CD14-positive monocyte (primary cell): ENCODE data around the gene ARV1. TPM values are rescaled to one million over a fixed set of nuclear protein-coding genes. Genes with fewer than 3 reads are reported as not detected.
"Not testable (repeated sequence)": the region's sequence is repeated elsewhere in the genome, so short reads cannot be mapped to it uniquely, and the experiment has no call there.

Experiments used
- DNase-seq, 3 donors: peaks; one replicate each; pipeline ENCODE4 v3.0.0-alpha.2; 2011 to 2022
- H2AFZ ChIP-seq: 2 replicates; pipeline ENCODE4 v1.6.0; 2012; ENCODE audit warnings: mild to moderate bottlenecking, low read depth, low read length, inconsistent platforms; ENCODE audit not compliant: insufficient read depth, poor library complexity, severe bottlenecking
- H3K27ac ChIP-seq, 2 donors: 1 replicate in 1 of 2; 2 replicates in 1 of 2; pipeline ENCODE4 v1.5.1; 2012 to 2013; ENCODE audit warnings: low read length in 2 of 2, control low read depth in 1 of 2, inconsistent platforms in 1 of 2, low read depth in 1 of 2, mild to moderate bottlenecking in 1 of 2
- H3K27me3 ChIP-seq, 2 donors: one replicate each; pipeline versions ENCODE4 v1.6.0 to v1.6.1; 2011 to 2013; ENCODE audit warnings: low read length in 2 of 2; ENCODE audit not compliant: control insufficient read depth in 2 of 2, insufficient read depth in 2 of 2
- H3K36me3 ChIP-seq, 2 donors: replicated peaks in 1 of 2; 1 replicate in 1 of 2; 2 replicates in 1 of 2; pipeline versions ENCODE4 v1.5.1 to v1.6.1; 2012 to 2013; ENCODE audit warnings: low read length in 2 of 2, control low read depth in 1 of 2, inconsistent platforms in 1 of 2, mild to moderate bottlenecking in 1 of 2; ENCODE audit not compliant: insufficient read depth in 2 of 2, control insufficient read depth in 1 of 2
- H3K4me1 ChIP-seq, 2 donors: 1 replicate in 1 of 2; 2 replicates in 1 of 2; pipeline versions ENCODE4 v1.5.1 to v1.6.1; 2012 to 2013; ENCODE audit warnings: low read length in 2 of 2, control low read depth in 1 of 2, inconsistent platforms in 1 of 2, mild to moderate bottlenecking in 1 of 2, moderate library complexity in 1 of 2; ENCODE audit not compliant: insufficient read depth in 2 of 2, control insufficient read depth in 1 of 2
- H3K4me2 ChIP-seq: replicated peaks from 2 replicates; pipeline ENCODE3; 2012; ENCODE audit warnings: low read length, moderate library complexity, mild to moderate bottlenecking; ENCODE audit not compliant: poor library complexity, severe bottlenecking; ENCODE audit errors: extremely low read depth
- H3K4me3 ChIP-seq, 3 experiments: fragments of 200-600 bp in 1 of 3; sonication (generic) in 1 of 3; replicated peaks in 1 of 3; 1 replicate in 2 of 3; 2 replicates in 1 of 3; pipeline ENCODE4 v1.5.1; 2011 to 2013; ENCODE audit warnings: low read length in 3 of 3, mild to moderate bottlenecking in 3 of 3, control low read depth in 2 of 3, low read depth in 2 of 3, inconsistent platforms in 1 of 3, moderate library complexity in 1 of 3
- H3K79me2 ChIP-seq: 2 replicates; pipeline ENCODE4 v1.6.0; 2012; ENCODE audit warnings: mild to moderate bottlenecking, control low read depth, inconsistent platforms, low read length, moderate library complexity; ENCODE audit not compliant: insufficient read depth
- H3K9ac ChIP-seq: 2 replicates; pipeline ENCODE4 v1.6.0; 2017; ENCODE audit warnings: low read length, mild to moderate bottlenecking; ENCODE audit not compliant: insufficient read depth, poor library complexity, severe bottlenecking
- H3K9me3 ChIP-seq, 2 donors: replicated peaks in 1 of 2; 1 replicate in 1 of 2; 2 replicates in 1 of 2; pipeline versions ENCODE4 v1.5.1 to v1.6.1; 2012 to 2013; ENCODE audit warnings: low read length in 2 of 2, control low read depth in 1 of 2; ENCODE audit not compliant: control insufficient read depth in 1 of 2, insufficient read depth in 1 of 2
- H4K20me1 ChIP-seq: 2 replicates; pipeline ENCODE4 v1.6.0; 2012; ENCODE audit warnings: mild to moderate bottlenecking, low read length, control low read depth, moderate library complexity; ENCODE audit not compliant: insufficient read depth
- H3K27ac Mint-ChIP-seq, 7 donors: one replicate each; pipeline ENCODE4 v1.8.0; 2020; ENCODE audit warnings: mild to moderate bottlenecking in 7 of 7, mixed read lengths in 7 of 7, moderate library complexity in 6 of 7, inconsistent platforms in 2 of 7
- H3K27me3 Mint-ChIP-seq, 3 donors: one replicate each; pipeline ENCODE4 v1.8.0; 2021 to 2022; ENCODE audit warnings: low read depth in 3 of 3, mild to moderate bottlenecking in 3 of 3, mixed read lengths in 3 of 3, moderate library complexity in 3 of 3, inconsistent platforms in 1 of 3
- H3K36me3 Mint-ChIP-seq, 2 donors: one replicate each; pipeline ENCODE4 v1.8.0; 2020; ENCODE audit warnings: mixed read lengths in 2 of 2, inconsistent platforms in 1 of 2, mild to moderate bottlenecking in 1 of 2
- H3K4me1 Mint-ChIP-seq: one replicate; pipeline ENCODE4 v1.8.0; 2020; ENCODE audit warnings: mild to moderate bottlenecking, mixed read lengths
- H3K4me3 Mint-ChIP-seq, 2 donors: one replicate each; pipeline ENCODE4 v1.8.0; 2020; ENCODE audit warnings: mild to moderate bottlenecking in 2 of 2, mixed read lengths in 2 of 2, moderate library complexity in 1 of 2
- H3K9me3 Mint-ChIP-seq, 7 donors: one replicate each; pipeline ENCODE4 v1.8.0; 2020 to 2022; ENCODE audit warnings: mixed read lengths in 7 of 7, mild to moderate bottlenecking in 6 of 7, moderate library complexity in 6 of 7, inconsistent platforms in 2 of 7
- WGBS: methylation state at CpG from one replicate; pipeline ENCODE4 v1.1.5; 2013; ENCODE audit warnings: missing lambda C conversion rate; ENCODE audit not compliant: insufficient coverage; 5-methylcytosine and 5-hydroxymethylcytosine counted together
- intact Hi-C, 2 donors: fragments of 100-400 bp; cut with micrococcal nuclease; formaldehyde crosslinking; loops; one replicate each; pipeline versions ENCODE4 v1.15.0 to v1.15.1; 2023
- polyA plus RNA-seq, 3 donors: library from polyadenylated mRNA; depleted of rRNA in 1 of 3; unstranded in 2 of 3; stranded (reverse) in 1 of 3; fragments of 300-500 nt in 2 of 3; fragments of >200 nt in 1 of 3; fragmentation: Illumina TruSeq in 2 of 3; gene quantifications; 1 replicate in 2 of 3; 2 replicates in 1 of 3; pipeline ENCODE4 v1.2.3, GENCODE V29; 2012 to 2021
- TF ChIP-seq, protein P1 (sequence below): fragments of 200-600 bp; IDR thresholded peaks from one replicate; pipeline ENCODE4 v1.8.0; 2022; ENCODE audit warnings: antibody characterized with exemption, mild to moderate bottlenecking

Gene ARV1
- polyA plus RNA-seq, 3 donors = 7.7 to 19.2 (median 15.0) TPM

DNA sequence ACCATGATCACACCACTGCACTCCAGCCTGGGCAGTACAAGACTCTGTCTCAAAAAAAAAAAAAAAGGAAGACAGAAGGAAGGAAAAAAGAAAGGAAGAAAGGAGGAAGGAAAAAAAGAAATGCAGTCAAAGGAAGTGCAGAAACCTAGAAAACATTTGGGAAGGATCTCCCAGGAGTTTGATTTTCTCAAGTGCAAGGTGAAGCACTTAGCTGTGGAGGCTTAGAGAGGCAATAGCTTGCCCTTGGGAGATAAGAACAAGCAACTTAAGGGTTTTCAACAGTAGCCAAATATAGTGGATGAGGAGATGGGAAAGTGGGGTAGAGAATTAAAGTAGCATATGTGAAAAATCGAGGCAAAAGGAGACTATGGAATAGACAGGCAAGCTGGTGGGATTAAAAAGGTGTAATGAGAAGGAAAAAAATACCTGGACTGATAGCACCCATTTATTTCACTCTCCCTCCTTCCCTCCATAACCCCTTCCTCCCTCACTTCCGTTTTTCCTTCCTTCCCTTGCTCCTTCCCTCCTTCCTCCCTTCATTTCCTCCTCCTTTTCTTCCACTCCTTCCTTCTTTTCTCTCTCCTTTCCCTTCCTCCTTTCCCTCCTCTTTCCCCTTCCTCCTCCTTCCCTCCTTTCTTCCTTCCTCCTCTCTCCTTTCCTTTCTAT lies 68.0 kb downstream of the ARV1 start:
- Mint-ChIP-seq H3K9me3 (peaks cover 13 to 34% (median 24%) of the 10 kb centered on the region in 7 donors), H3K4me1 (peaks cover 6% of the 10 kb centered on the region), H3K36me3 (peaks cover 0 to 2% of the 10 kb centered on the region in 2 donors), H3K27me3 (peaks cover 18 to 31% (median 21%) of the 10 kb centered on the region in 3 donors), H3K27ac (no peak overlapping the region), H3K4me3 (no peak overlapping the region)
- peaks cover 0 to 10% of the 10 kb centered on the region in 2 donors for H3K27me3 ChIP-seq
- H3K36me3 ChIP-seq = no peaks in the 10 kb centered on the region
- no peak overlapping the region for H2AFZ ChIP-seq
- peaks cover 11 to 18% of the 10 kb centered on the region in 2 donors for H3K9me3 ChIP-seq
- DNase-seq = no peak
- H3K27ac ChIP-seq = no peak overlapping the region
- no peak overlapping the region for H3K9ac ChIP-seq
- TF ChIP-seq, protein P1, sequence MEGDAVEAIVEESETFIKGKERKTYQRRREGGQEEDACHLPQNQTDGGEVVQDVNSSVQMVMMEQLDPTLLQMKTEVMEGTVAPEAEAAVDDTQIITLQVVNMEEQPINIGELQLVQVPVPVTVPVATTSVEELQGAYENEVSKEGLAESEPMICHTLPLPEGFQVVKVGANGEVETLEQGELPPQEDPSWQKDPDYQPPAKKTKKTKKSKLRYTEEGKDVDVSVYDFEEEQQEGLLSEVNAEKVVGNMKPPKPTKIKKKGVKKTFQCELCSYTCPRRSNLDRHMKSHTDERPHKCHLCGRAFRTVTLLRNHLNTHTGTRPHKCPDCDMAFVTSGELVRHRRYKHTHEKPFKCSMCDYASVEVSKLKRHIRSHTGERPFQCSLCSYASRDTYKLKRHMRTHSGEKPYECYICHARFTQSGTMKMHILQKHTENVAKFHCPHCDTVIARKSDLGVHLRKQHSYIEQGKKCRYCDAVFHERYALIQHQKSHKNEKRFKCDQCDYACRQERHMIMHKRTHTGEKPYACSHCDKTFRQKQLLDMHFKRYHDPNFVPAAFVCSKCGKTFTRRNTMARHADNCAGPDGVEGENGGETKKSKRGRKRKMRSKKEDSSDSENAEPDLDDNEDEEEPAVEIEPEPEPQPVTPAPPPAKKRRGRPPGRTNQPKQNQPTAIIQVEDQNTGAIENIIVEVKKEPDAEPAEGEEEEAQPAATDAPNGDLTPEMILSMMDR = no peak
- H3K4me3 ChIP-seq = no peak overlapping the region
- no peaks in the 10 kb centered on the region for H3K79me2 ChIP-seq
- no peak overlapping the region for H3K4me2 ChIP-seq
- H3K4me1 ChIP-seq = peaks cover 0 to 6% of the 10 kb centered on the region in 2 donors
- H4K20me1 ChIP-seq = no peaks in the 10 kb centered on the region
- intact Hi-C loops = loop anchor here in 1 of 2 donors (10.0 kb wide), 1 partner anchor 72 kb away; the partner anchor contains the start of genes ARV1 and TTC13
- WGBS = 50% methylated on average over 1 of the region's 2 CpGs

DNA sequence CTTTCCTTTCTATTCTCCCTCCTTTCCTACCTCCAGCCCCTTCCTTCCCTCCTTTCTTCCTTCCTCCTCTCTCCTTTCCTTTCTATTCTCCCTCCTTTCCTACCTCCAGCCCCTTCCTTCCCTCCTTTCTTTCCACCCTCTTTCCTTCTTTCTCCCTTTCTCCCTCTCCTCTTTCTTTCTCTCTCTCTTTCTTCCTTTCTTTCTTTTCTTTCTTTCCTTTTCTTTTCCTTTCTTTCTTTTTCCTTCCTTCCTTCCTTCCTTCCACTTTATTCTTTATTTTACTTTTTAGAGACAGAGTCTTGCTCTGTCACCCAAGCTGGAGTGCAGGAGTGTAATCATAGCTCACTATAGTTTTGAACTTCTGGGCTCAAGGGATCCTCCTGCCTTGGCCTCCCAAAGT lies 68.6 kb downstream of the ARV1 start:
- not testable (repeated sequence) for H3K27ac ChIP-seq, H3K79me2 ChIP-seq, H3K4me1 ChIP-seq, DNase-seq, H4K20me1 ChIP-seq, H3K36me3 Mint-ChIP-seq, H3K9ac ChIP-seq, H3K4me3 ChIP-seq, H3K27me3 ChIP-seq, H3K27ac Mint-ChIP-seq, H2AFZ ChIP-seq, H3K4me1 Mint-ChIP-seq, H3K4me2 ChIP-seq, H3K4me3 Mint-ChIP-seq, H3K36me3 ChIP-seq
- H3K9me3 ChIP-seq = peaks cover 11 to 18% of the 10 kb centered on the region in 2 donors
- H3K9me3 Mint-ChIP-seq = peaks cover 13 to 34% (median 24%) of the 10 kb centered on the region in 7 donors
- intact Hi-C loops = loop anchor here in 1 of 2 donors (10.0 kb wide), 1 partner anchor 73 kb away; the partner anchor contains the start of genes ARV1 and TTC13
- peaks cover 12 to 26% (median 15%) of the 10 kb centered on the region in 3 donors for H3K27me3 Mint-ChIP-seq

DNA sequence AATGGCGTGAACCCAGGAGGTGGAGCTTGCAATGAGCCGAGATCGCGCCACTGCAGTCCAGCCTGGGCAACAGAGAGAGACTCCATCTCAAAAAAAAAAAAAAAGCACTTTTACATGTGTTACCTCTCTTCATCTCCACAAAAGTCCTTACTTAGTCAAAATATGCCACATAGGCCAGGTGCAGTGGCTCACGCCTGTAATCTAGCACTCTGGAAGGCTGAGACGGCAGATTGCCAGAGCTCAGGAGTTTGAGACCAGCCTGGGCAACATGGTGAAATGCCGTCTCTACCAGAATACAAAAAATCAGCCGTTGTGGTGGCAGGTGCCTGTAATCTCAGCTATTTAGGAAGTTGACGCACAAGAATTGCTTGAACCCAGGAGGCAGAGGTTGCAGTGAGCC lies 69.5 kb downstream of the ARV1 start:
- H3K79me2 ChIP-seq, H3K27ac Mint-ChIP-seq, H3K9ac ChIP-seq, H3K27ac ChIP-seq, H3K27me3 ChIP-seq, H3K4me2 ChIP-seq, H3K36me3 Mint-ChIP-seq, H3K36me3 ChIP-seq, H2AFZ ChIP-seq, DNase-seq, H3K4me3 Mint-ChIP-seq, H4K20me1 ChIP-seq, H3K4me3 ChIP-seq: not testable (repeated sequence)
- Mint-ChIP-seq H3K9me3 (peaks cover 13 to 34% (median 24%) of the 10 kb centered on the region in 7 donors), H3K4me1 (peaks cover 15% of the 10 kb centered on the region), H3K27me3 (peaks cover 11 to 22% (median 12%) of the 10 kb centered on the region in 3 donors)
- H3K9me3 ChIP-seq = peaks cover 11 to 18% of the 10 kb centered on the region in 2 donors
- intact Hi-C loops = loop anchor here in 1 of 2 donors (10.0 kb wide), 1 partner anchor 74 kb away; the partner anchor contains the start of genes ARV1 and TTC13
- WGBS = 88% methylated on average over 3 of the region's 9 CpGs
- H3K4me1 ChIP-seq = peaks cover 9 to 16% of the 10 kb centered on the region in 2 donors
